Activated T-cell treated with anti-CD3 and anti-CD28 coated beads for 4 hours (primary cell): ENCODE results near the gene RSU1.
"Not testable (repeated sequence)": the region's sequence is repeated elsewhere in the genome, so short reads cannot be mapped to it uniquely, and the experiment has no call there.

Experiments
- DNase-seq: peaks from one replicate; pipeline ENCODE4 v3.0.0-alpha.2; 2020

The RSU1 gene

DNA sequence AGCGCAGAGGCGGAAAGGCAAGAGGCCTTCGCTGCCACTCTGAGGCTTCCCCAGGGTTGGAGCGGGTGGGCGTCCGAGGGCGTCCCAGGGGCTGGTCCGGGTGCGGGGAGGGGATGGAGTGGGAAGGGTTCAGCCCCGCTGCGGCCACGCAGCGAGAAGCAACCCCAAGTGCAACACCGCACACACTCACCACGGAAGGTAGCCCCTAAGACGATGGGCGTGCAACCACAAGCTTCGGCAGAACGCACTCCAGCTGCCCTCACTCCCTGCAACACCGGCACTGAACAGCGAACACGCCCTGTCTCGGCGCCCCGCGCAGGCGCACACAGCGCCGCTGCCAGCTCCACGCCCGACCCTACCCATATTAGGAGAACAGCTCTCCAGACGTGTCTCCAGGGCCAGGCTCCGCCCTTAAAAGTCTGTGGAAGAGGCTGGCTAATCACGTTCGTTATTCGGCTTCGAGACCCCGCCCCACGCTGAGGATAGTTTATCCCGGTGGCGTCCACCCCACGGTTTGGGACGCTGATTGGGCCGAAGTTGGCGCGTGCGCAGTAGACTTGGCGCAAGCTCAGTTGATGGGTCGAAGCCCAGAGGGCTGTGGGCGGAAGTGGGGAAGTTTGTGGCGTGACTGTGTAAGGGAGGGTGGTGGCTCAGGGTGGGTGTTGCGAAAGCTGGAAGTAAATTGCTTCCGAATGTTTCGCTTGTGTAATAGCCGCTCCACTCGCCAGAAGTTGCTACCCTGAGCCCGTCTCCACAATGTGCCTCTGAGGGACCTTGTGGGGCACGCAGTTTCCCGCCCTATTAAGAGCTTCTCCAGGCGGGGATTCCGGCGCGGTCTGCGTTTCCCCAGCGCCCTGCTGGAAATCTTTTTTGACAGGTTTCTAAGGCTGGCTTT, at the start of gene RSU1:
Gene RSU1, minus strand, starts transcription at position 300 of the 895 bp plus-strand sequence. CDS start 343 bp downstream, outside the sequence.
- peak; percentile 99 for DNase-seq

DNA sequence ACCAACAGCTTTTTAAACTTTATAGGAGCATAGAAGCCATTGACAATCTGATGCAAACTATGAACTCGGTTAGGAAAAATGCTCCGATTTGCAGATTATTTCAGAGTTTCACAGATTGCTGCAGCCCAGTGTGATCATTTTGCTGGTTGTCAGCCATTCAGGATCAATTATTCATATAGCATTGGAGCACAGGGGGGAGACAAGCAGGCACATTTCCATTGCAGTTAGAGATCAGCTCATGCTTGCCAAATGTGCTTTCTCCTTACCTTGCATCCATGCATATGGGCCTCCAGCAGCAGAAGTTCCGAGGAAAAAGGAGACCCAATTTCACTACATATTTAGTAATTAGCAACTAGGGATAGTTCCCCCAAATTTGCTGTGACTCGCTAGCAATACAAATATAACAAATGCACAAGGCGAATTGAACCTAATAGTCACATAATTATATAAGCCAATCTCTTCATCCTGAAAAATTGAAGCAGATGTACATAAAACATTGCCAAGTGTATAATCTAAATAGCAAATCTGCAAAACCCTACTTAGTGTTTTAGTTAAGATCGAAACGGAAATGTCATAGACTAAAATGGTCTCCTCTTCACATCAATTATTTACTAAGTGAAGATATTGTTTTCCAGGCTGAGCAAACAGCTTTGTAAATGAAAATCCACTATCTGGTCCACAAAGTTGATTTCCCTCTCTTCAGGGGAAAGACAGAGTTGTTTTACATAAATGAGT, 49.5 kb upstream of the RSU1 start:
- no peak for DNase-seq

DNA sequence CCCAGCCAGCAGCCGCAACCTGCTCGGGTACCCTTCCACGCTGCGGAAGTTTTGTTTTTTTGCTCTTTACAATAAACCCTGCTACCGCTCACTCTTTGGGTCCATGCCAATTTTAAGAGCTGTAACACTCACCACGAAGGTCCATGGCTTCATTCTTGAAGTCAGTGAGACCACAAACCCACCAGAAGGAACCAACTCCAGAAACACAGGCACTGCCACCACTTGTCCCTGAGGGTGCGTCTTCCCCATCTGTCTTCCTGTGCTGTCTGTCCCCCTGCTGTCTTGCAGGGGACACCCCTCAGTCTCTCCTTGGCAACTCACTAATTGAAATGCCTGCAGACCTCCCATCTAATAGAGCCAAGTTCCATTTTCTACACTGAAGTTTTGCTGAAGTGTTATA, 48.5 kb upstream of the RSU1 start:
- DNase-seq = no peak

DNA sequence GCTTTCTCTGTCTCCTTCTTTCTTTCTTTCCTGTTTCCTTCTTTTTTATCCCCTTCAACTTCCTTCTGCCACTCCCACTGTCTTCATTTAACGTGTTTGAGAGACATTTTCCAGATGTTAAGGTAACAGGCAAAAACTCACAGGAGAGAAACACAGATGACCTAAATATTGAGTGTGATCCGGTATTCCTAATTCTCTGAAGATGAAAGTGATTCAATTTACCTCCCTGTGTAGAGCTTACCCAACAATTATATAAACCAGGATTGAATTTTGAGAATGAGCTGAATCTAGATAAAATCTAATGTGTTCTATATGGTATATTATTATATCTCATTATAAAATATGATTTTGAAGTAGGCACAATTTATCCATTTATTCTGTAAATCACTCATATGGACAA, 46.5 kb upstream of the RSU1 start:
- DNase-seq = no peak

DNA sequence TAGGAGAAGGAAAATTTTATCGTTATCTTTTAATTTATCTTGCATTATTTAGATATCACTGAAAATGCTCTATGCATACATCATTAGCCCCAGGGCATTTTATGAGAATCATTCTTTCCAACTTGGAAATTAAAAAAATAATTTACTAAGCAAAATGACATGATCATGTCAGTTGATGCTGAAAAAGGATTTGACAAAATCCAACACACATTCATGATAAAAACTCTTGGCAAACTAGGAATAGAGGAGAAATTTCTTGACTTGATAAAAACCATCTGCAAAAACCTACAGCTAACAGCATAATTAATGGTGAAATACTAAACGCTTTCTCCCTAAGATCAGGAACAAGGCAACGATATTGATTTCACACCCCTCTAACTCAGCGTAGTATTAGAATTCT, 40.2 kb upstream of the RSU1 start:
- DNase-seq = no peak

DNA sequence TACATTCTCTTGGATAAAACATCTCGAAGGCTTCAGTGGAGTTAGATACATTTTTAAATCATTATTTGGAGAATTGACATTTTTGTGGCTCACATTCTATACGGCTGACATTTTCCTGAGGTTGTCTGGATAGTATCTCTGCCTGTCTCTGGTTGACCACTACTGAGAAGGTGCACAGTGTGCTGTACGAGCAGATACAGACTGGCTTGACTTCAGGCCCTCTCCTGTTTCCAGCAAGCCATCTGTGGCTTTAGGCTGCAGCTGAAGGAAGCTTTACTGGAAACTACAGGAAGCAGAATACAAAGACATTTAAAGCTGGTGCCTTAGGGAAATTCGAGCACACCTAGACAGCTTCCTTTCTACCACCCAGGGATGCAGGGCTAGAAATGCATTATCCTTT, 39.3 kb upstream of the RSU1 start:
- no peak for DNase-seq

DNA sequence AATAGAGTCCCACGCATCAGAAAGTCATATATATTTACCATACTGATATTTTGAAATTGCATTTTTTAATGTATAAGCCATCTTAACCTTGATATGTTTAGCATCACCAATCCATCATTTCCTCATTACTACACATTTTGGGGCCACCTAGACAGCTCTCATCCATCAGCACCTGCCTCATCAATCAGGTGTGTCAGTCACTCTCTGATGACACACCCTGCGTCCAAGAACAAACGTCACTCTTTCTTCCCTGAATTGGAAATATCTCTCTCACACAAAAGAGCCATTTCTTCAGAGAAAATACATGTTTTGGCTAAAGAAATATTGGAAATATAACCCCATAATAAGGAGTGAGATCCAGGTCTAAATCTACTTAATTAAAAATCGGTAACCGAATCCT, 38.9 kb upstream of the RSU1 start:
- no peak for DNase-seq

DNA sequence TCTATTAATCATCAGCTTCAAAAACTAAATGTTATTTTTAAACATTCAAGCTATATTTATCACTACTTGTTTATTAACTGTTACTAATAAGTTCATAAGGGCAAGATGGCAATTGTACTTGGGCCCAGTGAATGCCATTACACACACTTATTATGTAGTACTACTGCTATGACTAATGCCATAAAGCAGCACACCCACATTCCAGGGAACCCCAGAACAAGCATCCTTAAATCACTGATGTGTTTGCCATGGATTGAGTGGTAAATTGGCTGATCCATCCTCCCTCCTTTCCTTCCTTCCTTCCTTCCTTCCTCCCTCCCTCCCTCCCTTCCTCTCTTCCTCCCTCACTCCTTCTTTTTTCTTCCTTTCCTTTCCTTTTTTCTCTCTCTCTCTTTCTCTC, 37.4 kb upstream of the RSU1 start:
- DNase-seq = no peak

DNA sequence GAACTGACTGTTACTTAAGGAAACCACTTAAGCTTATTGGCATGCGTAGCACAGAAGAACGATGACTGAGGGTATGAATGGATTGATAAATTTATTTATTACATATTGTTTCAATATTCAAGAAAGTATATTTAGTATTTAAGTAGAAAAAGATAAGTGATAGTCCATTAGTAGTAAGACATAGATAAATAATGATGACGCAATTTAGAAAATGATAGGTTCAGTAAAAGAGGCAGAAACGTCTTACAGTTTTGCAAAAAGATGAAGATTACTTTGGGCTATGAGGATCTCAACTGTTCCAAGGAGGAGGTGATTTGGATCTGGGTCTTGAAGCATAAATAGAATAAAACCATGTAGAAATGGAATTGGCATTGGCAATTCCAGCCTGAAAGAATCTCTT, 36.6 kb upstream of the RSU1 start:
- no peak for DNase-seq

DNA sequence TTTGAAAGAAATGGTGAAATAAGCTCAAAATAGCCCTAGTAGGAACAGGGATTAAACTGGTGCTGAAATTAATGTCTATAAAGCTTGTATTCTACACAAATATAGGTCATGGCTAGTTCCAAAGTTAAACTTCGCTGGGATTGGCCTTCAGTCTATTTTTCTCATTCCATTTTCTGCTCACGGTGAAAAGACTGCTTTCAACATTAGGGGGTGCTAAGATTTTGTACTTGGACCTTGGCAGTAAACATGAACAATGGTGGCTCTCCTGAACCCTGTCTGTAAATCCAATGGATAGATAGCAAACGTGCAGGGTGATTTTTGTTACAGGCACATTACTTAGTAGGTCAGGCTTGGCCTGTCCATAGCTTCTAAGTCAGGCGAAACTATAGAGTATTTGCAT, 36.0 kb upstream of the RSU1 start:
- no peak for DNase-seq

DNA sequence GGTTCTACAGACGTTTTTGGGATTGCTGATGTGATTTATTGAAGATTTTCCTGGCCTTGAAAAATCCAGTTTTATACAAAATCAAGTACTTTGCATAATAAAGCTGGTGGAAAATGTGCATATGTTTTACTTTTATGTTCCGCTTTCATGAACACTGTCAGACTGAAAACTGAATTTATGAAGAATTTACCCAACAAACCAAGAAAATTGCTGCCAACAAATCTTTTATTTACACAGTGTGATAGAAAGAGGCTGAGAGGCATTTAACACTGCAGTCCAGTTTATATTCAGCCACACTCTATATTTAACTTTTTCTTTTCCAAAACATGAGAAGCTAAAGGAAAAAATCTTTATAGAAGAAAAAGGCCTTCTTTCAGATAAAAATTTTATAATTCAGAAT, 35.4 kb upstream of the RSU1 start:
- DNase-seq = no peak

DNA sequence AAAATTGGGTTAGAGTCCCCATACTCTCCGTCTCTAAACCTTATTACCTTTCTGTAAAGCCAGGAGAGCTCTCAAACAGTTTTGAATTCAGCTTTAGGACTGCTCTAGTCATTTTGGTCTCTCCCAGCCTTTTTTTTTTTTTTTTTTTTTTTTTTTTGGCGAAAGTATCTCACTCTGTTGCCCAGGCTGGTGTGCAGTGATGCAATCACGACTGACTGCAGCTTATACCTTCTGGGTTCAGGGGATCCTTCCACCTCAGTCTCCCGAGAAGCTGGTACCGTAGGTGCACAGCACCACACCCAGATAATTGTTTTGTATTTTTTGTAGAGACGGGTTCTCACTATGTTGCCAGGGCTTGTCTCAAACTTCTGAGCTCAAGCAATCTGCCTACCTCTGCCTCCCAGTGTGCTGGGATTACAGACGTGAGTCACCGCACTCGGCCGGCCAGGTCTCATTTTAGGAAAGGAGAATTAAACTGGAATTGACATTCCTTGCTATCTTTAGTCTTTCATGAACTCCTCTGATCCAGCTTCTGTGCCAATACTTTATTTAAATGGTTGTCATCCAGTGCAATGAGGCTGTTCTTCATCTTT, 31.4 kb upstream of the RSU1 start:
- no peak for DNase-seq

DNA sequence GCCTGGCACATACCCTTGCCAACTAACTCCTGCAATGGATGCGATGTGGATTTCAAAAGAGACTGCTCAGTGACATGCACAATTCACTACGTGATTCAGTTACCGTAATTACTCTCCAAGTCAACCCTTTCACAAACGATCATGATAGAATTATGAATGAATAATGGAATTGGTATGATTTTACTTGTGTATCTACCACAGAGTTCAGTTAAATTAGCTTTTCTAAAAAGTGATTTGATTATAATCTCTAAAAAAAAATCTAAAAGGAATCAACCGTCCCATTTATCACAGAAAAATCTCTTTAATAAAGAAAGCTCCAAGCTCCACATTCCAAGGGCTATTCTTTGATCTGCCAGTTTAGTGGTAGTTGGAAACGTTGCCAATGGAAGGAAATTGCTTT, 30.4 kb upstream of the RSU1 start:
- DNase-seq = no peak

DNA sequence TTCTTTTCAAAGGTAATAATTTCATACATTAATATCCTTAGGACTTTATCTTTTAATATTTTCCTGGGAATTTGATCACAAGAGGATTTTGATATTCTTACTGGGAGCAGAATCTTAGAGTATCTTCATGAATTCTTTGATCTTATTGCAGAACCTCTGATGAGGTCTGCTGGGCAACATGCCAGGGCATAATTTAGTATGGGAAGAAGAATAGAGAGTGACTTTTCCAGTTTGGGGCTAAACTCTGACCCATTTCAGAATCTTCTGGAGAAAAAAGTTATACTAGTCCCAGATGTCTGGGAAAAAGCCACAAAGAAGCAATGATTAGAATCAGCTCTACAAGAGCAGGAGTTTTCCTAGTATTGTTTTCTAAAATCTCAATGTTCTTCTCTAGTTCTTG, 28.0 kb upstream of the RSU1 start:
- DNase-seq = no peak

DNA sequence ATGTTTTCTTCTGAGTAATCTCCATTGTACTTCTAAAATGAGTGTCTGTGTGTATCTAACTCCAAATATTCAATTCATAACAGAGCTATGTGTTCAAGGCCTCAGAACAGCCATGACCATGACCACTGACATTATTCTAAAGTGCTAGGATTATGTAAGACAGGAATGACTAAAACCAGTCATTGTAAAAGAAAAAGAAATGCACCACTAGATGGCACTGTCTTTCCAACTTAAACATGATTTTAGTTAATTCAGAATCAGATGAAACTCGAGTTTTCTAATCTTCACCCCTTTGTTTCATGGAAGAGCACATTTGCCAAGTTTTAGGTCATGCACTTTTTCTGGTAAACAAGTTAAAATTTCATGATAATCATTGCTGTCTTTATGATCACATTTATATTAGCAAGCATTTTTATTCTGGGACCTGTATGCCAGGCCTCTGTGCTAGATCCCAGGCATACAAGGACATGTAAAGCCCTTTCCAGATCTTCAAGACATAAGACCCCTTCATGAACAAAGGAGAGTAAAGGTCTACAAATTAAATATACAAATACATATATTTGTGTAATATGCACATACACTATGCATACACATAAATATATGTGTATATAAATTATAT, 26.1 kb upstream of the RSU1 start:
- no peak for DNase-seq

DNA sequence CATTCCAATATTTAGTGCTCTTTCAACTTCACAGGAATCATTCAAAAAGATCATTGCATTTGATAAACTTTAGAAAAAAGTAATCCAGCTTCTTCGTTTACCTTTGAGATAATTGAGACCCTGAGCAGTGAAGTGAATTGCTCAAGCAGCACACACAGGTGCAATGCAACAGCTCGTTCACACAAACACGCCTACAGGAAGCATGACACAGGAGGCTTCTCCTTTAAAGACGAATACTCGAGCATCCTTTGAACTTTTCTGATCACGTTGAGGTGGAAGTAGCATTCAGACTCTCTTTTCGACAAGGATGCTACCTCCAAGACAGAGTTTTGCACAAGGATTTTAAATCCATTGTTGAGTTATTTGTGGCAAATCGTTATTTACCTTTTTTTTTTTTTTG, 18.0 kb upstream of the RSU1 start:
- no peak for DNase-seq

DNA sequence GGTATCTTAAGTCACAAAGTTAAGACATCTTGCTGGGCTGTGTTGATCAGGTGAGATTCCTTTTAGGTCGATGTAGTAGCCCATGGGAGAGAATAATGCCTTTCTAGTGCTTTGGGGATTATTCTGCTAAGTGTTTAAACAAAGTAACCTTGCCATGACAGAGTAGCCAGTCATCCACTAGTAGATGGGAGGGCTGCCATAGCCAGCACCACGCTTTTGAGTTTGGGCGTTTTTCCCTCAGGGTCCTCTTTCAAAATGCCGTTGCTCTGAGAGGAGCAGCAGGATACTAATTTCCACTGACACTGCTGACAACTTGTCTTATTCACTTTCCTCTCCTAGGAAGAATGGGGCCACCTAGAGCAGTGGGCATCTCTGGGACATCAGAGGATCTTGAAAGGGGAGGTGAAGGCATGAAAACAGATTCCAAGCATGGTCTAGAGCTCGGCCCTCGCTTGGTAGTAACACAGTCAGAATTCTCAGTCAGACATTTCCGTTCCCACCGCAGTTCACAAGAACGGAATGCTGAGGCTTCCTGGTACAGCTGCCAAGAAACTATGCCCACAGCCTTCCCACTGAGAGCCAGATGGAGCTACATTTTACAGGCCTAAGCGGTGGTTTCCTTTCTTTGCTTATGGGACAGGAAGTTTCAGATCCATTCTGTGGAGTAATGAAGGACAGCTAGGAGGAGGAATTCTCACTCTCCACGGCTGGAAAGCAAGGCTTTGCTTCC, 15.3 kb upstream of the RSU1 start:
- no peak for DNase-seq

DNA sequence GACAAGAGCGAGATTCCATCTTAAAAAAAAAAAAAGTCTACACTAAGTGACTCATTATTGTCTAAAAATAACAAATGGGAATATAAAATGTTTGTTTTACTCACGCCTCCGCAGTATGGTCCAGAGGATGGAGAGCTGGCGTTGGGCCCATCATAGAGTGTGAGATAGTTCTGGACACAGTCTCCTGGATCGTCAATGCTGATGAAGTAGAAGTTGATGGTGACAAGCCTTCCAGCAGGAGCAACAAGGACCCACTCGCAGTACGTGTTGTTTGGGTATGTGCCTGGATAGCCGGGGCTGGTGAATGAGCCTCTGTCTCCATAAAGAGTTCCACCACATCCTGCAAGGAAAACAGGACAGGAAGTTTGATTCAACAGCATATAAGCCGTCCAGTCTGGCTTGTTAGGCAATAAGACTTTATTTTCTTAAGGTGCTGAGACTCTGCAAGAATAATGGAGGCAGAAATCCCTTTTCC, 11.5 kb upstream of the RSU1 start:
- DNase-seq = no peak

DNA sequence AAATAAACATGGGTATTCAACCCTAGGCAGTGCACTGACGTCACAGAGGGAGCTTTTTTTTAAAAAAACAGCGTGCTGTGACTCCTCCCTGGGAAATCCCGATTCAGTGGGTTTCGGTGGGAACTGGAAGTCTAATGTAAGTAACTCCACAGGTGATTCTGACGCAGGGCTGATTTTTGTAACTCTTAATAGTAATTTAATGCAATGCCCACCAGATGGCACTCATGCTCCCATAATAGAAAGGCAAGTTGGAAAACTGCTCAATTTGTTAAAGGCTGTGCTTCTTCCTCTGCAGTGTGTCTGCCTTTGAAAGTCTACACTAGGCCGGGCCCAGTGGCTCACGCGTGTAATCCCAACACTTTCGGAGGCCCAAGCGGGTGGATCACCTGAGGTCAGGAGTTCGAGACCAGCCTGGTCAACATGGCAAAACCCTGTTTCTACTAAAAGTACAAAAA, 10.9 kb upstream of the RSU1 start:
- DNase-seq = peak; percentile 62

DNA sequence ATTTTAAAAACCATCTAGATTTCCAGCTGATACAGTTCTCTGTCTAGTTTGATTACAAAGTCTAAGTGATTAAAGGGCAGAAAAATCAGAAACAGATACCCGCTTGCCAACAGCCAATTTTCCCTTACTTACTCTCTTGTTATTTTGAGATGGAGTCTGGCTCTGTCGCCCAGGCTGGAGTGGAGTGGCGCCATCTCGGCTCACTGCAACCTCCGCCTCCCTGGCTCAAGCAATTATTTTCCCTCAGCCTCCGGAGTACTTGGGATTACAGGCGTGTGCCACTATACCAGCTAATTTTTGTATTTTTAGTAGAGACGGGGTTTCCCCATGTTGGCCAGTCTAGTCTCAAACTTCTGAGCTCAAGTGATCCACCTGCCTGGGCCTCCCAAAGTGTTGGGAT, 10.2 kb upstream of the RSU1 start:
- not testable (repeated sequence) for DNase-seq

DNA sequence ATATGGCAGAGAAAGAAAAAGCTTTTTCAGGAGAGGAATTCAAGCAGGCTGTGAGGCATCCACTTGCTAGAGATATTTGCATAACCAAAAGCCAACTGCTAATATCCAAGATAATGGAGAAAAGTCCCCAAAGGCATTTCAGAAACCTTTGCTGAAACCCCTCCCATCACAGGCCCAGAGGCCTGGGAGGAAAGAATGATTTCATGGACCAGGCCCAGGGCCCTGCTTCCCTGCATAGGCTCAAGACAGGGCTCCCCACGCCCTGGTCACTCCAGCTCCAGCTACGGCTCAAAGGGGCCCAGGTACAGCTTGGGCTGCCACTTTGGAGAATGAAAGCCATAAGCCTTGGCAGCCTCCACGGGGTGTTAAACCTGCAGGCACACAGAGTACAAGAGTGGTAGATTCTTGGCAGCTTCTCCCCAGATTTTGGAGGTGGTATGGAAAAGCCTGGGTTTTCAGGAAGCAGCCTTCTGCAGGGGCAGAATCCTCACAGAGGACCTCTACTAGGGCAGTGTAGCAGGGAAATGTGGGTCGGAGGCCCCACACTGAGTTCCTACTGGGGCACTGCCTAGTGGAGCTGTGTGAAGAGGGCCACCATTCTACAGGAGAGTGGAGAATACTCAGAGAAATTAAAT, 5.6 kb upstream of the RSU1 start:
- DNase-seq = no peak

DNA sequence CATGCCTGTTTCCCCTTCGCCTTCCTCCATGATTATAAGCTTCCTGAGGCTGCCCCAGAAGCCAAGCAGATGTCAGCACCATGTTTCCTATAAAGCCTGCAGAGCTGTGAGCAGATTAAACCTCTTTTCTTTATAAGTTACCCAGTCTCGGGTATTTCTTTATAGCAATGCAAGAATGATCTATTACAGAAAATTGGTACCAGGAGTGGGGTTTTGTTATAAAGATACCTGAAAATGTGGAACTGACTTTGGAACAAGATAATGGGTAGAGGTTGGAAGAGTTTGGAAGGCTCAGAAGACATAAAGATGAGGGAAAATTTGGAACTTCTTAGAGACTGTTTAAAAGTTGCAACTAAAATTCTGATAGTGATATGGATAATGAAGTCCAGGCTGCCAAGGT, 4.8 kb upstream of the RSU1 start:
- DNase-seq = no peak
